HL-60/S4 treated with phorbol 12-myristate 13-acetate at 8.2 ng/mL for 4 days and 3 days (cell line): Measurements from ENCODE around the gene CD209.

Experiments used
- in situ Hi-C: fragments of 300-500 bp; cut with MboI; formaldehyde crosslinking; loops from 2 replicates; pipeline ENCODE4 v1.15.0; 2022; ENCODE audit warnings: low sequenced_read_pairs

The CD209 gene

GRCh38 chr19:7739211-7739755 is 8.1 kb downstream of the CD209 start:
- in situ Hi-C loops = no loop called here

DNA sequence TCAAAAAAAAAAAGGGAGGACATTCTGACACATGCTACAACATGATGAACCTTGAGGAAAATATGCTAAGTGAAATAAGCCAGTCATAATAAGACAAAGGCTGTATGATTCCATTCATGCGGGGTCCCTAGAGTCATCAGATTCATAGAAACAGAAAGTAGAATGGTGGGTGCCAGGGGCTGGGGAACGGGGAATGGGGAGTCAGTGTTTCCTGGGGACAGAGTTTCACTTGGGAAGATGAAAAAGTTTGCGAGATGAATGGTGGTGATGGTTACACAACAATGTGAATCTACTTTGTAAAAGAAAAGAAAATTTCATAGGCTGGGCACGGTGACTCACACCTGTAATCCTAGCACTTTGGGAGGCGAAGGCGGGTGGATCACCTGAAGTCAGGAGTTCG is 9.3 kb downstream of the CD209 start:
- in situ Hi-C loops = no loop called here

- in situ Hi-C loops = no loop called here
Measured at GRCh38 chr19:7737215-7737614, 10.1 kb downstream of the CD209 start.

GRCh38 chr19:7736148-7736547 is 11.2 kb downstream of the CD209 start:
- in situ Hi-C loops = no loop called here

DNA sequence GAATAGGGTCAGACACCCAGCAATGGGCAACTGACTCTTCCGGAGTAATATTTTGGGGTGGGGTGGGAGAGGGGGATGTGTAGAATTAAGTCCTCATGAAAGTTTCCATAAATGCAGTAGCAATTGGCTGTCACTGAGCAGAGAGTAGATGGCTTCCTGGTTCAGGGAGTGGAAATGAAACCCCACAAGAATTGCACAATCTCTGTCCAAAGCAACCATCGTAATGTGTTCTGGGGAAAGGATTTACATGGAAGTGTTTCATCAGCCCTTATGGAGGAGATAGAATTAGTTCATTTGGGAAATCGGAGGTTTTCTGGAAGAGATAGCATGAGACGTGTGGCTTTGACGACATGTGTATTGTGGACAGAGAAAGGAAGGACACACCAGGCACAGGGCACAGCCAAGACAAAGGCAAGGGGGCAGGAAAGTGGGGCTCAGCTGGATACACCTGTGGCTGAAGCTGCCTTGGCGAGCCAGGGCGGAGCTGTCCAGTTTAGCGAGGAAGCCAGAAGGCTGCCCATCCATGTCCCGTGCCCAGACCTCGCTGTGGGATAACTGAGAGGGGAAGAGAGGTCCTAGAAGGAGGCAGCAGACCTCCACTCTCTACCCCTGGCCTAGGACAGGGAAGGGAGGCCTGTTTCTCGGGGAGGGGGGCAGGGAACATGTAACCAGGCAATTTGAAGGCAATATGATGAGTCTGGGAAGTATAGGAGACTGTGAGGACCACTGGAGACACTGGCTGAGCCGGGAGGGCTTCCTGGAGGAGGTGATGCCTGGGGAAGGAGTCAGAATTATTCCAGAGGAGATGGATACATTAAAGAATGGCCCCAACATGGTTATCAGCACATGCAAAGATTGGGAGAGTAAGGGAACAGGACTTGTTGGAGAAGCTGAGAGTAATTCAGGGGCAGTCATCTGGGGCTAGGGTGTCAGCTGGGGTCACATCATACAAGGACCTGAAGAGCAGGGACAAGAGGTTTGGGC is 12.8 kb downstream of the CD209 start:
- in situ Hi-C loops = no loop called here

GRCh38 chr19:7733376-7733775 is 14.0 kb downstream of the CD209 start:
- in situ Hi-C loops = no loop called here

DNA sequence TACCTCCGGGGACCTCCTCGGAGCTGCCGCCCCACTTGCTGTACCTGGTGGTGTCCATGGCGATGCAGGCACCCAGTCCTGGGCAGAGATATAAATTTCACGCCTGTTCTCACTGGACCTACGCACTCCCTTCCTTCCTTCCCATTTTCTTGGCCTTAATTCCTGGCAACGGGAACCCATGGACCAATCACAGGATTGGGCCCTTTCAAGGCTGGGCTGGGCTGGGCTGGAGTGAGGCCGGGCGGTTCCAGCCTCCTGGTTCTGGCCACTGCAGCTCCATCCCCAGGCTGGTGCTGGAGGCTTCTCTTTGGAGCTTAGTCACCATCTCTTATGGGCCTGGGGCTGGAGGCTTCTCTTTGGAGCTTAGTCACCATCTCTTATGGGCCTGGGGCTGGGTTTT is 15.3 kb downstream of the CD209 start, which contains the start of gene CLEC4G:
Gene CLEC4G (minus strand): TSS at position 66 of the 400 bp plus-strand sequence. CDS start 8 bp downstream, at position 58.
- in situ Hi-C loops = no loop called here

GRCh38 chr19:7731615-7732014 is 15.7 kb downstream of the CD209 start:
- in situ Hi-C loops = no loop called here

- in situ Hi-C loops = no loop called here
Measured at GRCh38 chr19:7731218-7731595, 16.1 kb downstream of the CD209 start.

GRCh38 chr19:7730286-7731217 is 16.8 kb downstream of the CD209 start:
- in situ Hi-C loops = no loop called here

DNA sequence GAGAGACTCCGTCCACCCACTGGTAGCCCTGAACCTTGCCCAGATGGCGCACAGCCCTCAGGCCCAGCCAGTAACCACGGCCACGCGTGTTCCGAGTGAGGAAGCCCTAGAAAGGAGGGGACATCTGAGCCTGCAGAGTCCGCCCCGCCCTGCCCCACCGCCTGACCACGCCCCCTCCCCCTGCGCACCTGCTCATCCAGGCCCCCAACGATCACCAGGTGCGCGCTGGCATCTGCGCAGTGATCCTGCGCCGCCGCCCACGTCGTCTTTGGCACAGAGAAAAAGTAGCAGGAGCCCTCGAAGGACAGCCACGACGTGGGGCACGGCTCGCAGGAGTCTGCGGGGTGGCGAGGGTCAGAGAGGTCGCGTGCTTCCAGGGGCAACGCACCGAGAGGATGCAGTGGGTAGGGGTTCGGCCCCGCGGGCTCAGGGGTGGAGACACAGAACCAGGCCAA is 17.5 kb downstream of the CD209 start:
- in situ Hi-C loops = no loop called here

DNA sequence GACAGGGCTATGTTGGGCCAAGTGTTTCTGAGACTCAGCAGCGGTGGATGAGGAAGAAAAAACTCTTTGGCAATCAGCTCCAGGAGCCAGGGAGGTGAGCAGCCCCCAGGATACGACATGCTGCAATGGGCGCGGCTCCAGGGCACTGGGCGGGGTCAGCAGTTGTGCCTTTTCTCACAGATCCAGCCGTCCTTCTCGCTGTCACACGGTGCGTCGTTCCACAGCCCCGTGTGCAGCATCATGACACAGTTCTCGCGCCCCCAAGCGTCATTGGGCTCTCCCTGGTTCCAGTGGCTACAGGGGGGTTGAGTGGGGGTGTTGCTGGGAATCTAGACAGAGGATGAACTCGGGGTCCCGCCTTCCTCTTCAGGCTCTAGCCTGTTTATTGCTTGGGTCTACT is 18.1 kb downstream of the CD209 start:
- in situ Hi-C loops = no loop called here

GRCh38 chr19:7725791-7726190 is 21.5 kb downstream of the CD209 start:
- in situ Hi-C loops = no loop called here

DNA sequence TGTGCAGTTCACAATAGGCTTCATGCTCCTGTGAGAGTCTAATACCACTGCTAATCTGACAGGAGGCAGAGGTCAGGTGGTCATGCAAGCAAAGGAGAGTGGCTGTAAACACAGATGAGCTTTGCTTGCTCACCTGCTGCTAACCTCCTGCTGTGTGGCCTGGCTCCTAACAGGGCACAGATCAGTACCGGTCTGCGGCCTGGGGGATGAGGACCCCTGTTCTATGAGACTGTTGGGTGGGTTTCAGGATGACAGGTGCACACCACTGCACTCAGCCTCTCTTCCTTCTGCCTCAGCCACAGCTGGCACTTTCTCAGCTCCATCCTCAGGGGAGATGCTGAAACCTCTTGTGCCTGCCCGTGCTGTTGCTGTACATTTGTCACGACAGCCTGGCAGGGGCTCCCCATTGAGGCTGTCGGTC is 25.1 kb downstream of the CD209 start:
- in situ Hi-C loops = no loop called here

GRCh38 chr19:7720351-7720750 is 27.0 kb downstream of the CD209 start:
- in situ Hi-C loops = no loop called here

DNA sequence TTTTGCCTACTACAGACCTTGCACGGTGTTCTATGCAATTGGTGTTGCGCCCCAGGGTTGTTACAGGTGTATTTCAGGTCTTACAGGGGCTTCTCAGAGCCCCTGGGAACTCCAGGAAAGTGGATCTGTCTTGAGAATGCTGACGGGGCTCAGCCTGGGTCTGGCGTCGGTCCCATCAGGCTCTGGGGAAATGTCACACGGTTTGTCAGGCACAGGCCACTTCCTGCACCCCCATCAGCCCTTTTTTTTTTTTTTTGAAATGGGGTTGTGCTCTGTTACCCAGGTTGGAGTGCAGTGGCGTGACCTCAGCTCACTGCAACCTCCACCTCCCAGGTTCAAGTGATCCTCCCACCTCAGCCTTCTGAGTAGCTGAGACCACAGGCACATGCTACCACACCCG is 28.7 kb downstream of the CD209 start:
- in situ Hi-C loops = no loop called here

GRCh38 chr19:7716762-7717161 is 30.6 kb downstream of the CD209 start:
- in situ Hi-C loops = no loop called here

- in situ Hi-C loops = no loop called here
Measured at GRCh38 chr19:7715671-7716070, 31.7 kb downstream of the CD209 start.

- in situ Hi-C loops = no loop called here
Measured at GRCh38 chr19:7710616-7711015, 36.7 kb downstream of the CD209 start.

- in situ Hi-C loops = no loop called here
Measured at GRCh38 chr19:7709932-7710460, 37.3 kb downstream of the CD209 start.

DNA sequence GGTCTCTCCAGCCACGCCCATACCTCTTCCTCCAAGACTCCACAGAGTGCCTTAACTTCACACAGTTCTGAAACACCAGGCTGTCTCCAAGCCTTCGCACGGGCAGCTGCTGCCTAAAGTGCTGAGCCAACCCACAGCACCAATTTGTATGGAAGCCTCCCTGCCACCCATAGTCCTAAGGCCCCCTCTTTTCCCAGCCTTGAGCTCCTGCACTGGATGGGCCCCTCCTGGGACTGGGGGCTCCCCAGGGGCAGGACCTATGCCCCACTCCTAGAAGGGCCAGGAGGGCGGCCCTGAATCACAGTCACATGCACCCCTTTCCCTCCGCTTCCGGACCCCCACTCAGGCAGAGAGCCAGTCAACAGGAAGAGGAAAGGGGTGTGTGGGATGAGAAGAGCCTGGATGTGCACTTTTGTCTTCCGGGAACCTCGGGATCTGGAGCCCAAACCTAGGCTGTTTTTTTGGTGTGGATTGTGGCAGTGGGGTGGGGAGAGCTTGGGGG is 40.3 kb downstream of the CD209 start:
- in situ Hi-C loops = no loop called here
